Caco-2 (cell line): ENCODE measurements around the gene DHRSX. TPM values are rescaled to one million over a fixed set of nuclear protein-coding genes. Genes with fewer than 3 reads are reported as not detected.

Experiments
- BruUV-seq: library from RNA; stranded (reverse); fragments of 400-500 nt; replicated peaks from 2 replicates; lab custom pipeline; 2021; lab: Mats Ljungman, UMichigan
- CTCF ChIA-PET: fragments of 300-600 bp; sonication (Branson Sonifier 250); formaldehyde crosslinking; loops from one replicate; lab custom pipeline; 2022; ENCODE audit warnings: antibody characterized with exemption; lab: Charles Lee
- POLR2A ChIA-PET: fragments of 300-600 bp; sonication (Branson Sonifier 250); formaldehyde crosslinking; loops from one replicate; lab custom pipeline; 2022; ENCODE audit warnings: antibody characterized with exemption; lab: Charles Lee
- DNase-seq, 2 experiments: peaks; one replicate each; pipeline versions ENCODE4 v3.0.0 to v3.0.0-alpha.2; 2020 to 2022
- H3K27me3 ChIP-seq: replicated peaks from 2 replicates; pipeline ENCODE4 v1.6.0; 2011; ENCODE audit warnings: low read length; ENCODE audit not compliant: control insufficient read depth, insufficient read depth
- H3K36me3 ChIP-seq: 2 replicates; pipeline ENCODE4 v1.5.1; 2011; ENCODE audit warnings: low read length; ENCODE audit not compliant: control insufficient read depth, insufficient read depth
- H3K4me1 ChIP-seq: fragments of 250-450 bp; sonication (Bioruptor Pico); 2 replicates; pipeline ENCODE4 v1.5.1; 2020; ENCODE audit warnings: mild to moderate bottlenecking
- H3K4me3 ChIP-seq: 2 replicates; pipeline ENCODE4 v1.5.1; 2011; ENCODE audit warnings: low read depth, mild to moderate bottlenecking, control low read depth, low read length
- H3K9me3 ChIP-seq: fragments of 250-450 bp; sonication (Bioruptor Pico); 2 replicates; pipeline ENCODE4 v1.5.1; 2020; ENCODE audit warnings: mild to moderate bottlenecking, moderate library complexity
- H3K27ac Mint-ChIP-seq: one replicate; pipeline ENCODE4 v1.8.0; 2022; ENCODE audit warnings: mixed read lengths; ENCODE audit not compliant: unreplicated experiment
- H3K27me3 Mint-ChIP-seq: one replicate; pipeline ENCODE4 v1.8.0; 2022; ENCODE audit warnings: mixed read lengths; ENCODE audit not compliant: insufficient read depth, unreplicated experiment
- H3K36me3 Mint-ChIP-seq: one replicate; pipeline ENCODE4 v1.8.0; 2022; ENCODE audit warnings: mild to moderate bottlenecking, mixed read lengths; ENCODE audit not compliant: insufficient read depth, unreplicated experiment
- H3K4me1 Mint-ChIP-seq: one replicate; pipeline ENCODE4 v1.8.0; 2022; ENCODE audit warnings: low read depth, mixed read lengths; ENCODE audit not compliant: unreplicated experiment
- H3K4me3 Mint-ChIP-seq: one replicate; pipeline ENCODE4 v1.8.0; 2022; ENCODE audit warnings: mild to moderate bottlenecking, moderate library complexity, mixed read lengths; ENCODE audit not compliant: unreplicated experiment
- H3K9me3 Mint-ChIP-seq: one replicate; pipeline ENCODE4 v1.8.0; 2022; ENCODE audit warnings: mixed read lengths; ENCODE audit not compliant: unreplicated experiment
- CTCF ChIP-seq, 2 experiments: fragments of 200-600 bp in 1 of 2; IDR thresholded peaks; 1 replicate in 1 of 2; 2 replicates in 1 of 2; pipeline versions ENCODE4 v1.5.1 to v1.8.0; 2011 to 2022; ENCODE audit warnings: antibody characterized with exemption in 1 of 2, control low read depth in 1 of 2, inconsistent platforms in 1 of 2, low read depth in 1 of 2, low read length in 1 of 2, mild to moderate bottlenecking in 1 of 2, moderate library complexity in 1 of 2; ENCODE audit not compliant: insufficient read depth in 1 of 2, severe bottlenecking in 1 of 2, unreplicated experiment in 1 of 2
- intact Hi-C: fragments of 100-400 bp; cut with micrococcal nuclease; formaldehyde crosslinking; loops from one replicate; pipeline ENCODE4 v1.10.0; 2022; ENCODE audit not compliant: unreplicated experiment
- total RNA-seq: library from RNA; stranded (reverse); gene quantifications from 2 replicates; pipeline ENCODE4 v1.2.3, GENCODE V29; 2022

Gene DHRSX
- total RNA-seq, 1 experiment from 2014 or later: 64.1 TPM

- POLR2A ChIA-PET: no interaction called here
- TF ChIP-seq CTCF (IDR thresholded peaks at IDR 0.05; ENCODE audit: insufficient read depth in 1 of 2, low read depth in 1 of 2, low read length in 1 of 2, severe bottlenecking in 1 of 2, unreplicated experiment in 1 of 2): no peak
- H3K27ac Mint-ChIP-seq: no peak overlapping the region
Observed at GRCh38 chrX:2452799-2453198, 48.0 kb downstream of the DHRSX start.

GRCh38 chrX:2452317-2452784 lies 48.4 kb downstream of the DHRSX start:
- TF ChIP-seq CTCF (IDR thresholded peaks at IDR 0.05; ENCODE audit: insufficient read depth in 1 of 2, low read depth in 1 of 2, low read length in 1 of 2, severe bottlenecking in 1 of 2, unreplicated experiment in 1 of 2): no peak
- no peaks in the 10 kb centered on the region for H3K27me3 ChIP-seq
- Mint-ChIP-seq H3K27ac (no peak overlapping the region), H3K4me3 (no peak overlapping the region), H3K36me3 (peaks cover 39% of the 10 kb centered on the region), H3K27me3 (no peaks in the 10 kb centered on the region), H3K4me1 (peaks cover 16% of the 10 kb centered on the region), H3K9me3 (peaks cover 9% of the 10 kb centered on the region)
- peaks cover 4% of the 10 kb centered on the region; the same call in 1 of the 2 replicates for H3K4me1 ChIP-seq
- no peaks in the 10 kb centered on the region for H3K36me3 ChIP-seq
- no peak overlapping the region for H3K4me3 ChIP-seq
- ChIA-PET CTCF (no interaction called here), POLR2A (no interaction called here)
- no peak for DNase-seq
- no TSS peak for BruUV-seq
- no peaks in the 10 kb centered on the region for H3K9me3 ChIP-seq
- intact Hi-C loops: no loop called here

More at GRCh38 chrX:2452799-2453198, 48.0 kb downstream of the DHRSX start:
- Mint-ChIP-seq H3K36me3 (peaks cover 34% of the 10 kb centered on the region), H3K27me3 (no peaks in the 10 kb centered on the region), H3K4me3 (no peak overlapping the region), H3K4me1 (peaks cover 16% of the 10 kb centered on the region), H3K9me3 (peaks cover 9% of the 10 kb centered on the region)
- no peak overlapping the region for H3K4me3 ChIP-seq
- no TSS peak for BruUV-seq
- intact Hi-C loops: no loop called here
- H3K4me1 ChIP-seq: peaks cover 4% of the 10 kb centered on the region; the same call in 1 of the 2 replicates
- H3K36me3 ChIP-seq: no peaks in the 10 kb centered on the region
- H3K27me3 ChIP-seq: no peaks in the 10 kb centered on the region
- no peak for DNase-seq
- H3K9me3 ChIP-seq: no peaks in the 10 kb centered on the region
- CTCF ChIA-PET: no interaction called here

DNA sequence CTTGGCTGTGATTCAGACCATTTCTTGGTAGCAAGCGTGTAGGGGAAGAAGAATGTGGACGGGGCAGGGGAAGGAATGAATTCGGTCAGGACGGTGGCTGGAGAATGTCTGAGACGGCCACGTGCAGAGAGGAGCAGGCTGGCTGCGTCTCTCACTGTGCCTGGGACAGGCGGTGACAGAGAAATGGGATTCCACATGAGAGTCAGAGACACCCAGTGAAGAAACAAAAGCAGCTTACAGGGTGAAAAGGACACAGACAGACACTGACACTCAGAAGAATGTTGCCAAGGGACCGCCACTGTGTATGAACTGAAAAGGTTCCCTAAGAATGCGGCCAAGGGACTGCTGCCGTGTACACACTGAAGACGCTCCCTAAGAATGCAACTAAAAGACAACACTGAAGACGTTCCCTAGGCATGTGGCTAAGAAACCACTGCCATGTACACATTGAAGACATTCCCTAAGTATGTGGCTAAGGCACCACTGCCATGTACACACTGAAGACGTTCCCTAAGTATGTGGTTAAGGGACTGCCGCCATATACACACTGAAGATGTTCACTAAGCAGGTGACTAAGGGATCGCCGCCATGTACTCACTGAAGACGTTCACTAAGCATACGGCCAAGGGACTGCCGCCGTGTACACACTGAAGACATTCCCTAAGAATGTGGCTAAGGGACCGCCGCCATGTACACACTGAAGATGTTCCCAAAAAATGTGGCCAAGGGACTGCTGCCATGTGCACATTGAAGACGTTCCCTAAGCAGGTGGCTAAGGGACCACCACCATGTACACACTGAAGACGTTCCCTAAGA lies 49.1 kb downstream of the DHRSX start:
- CTCF ChIA-PET: no interaction called here
- POLR2A ChIA-PET: no interaction called here
- H3K4me3 Mint-ChIP-seq: no peak overlapping the region
- H3K36me3 Mint-ChIP-seq: peaks cover 43% of the 10 kb centered on the region
- Histone ChIP-seq H3K9me3 (no peaks in the 10 kb centered on the region), H3K27me3 (no peaks in the 10 kb centered on the region), H3K4me3 (no peak overlapping the region), H3K4me1 (peaks cover 4% of the 10 kb centered on the region; the same call in 1 of the 2 replicates), H3K36me3 (no peaks in the 10 kb centered on the region)
- DNase-seq: peak; percentile 28 to 57
- no TSS peak for BruUV-seq
- peaks cover 16% of the 10 kb centered on the region for H3K4me1 Mint-ChIP-seq
- H3K27ac Mint-ChIP-seq: peak overlapping the region; percentile 74
- no peak for TF ChIP-seq CTCF (IDR thresholded peaks at IDR 0.05; ENCODE audit: insufficient read depth in 1 of 2, low read depth in 1 of 2, low read length in 1 of 2, severe bottlenecking in 1 of 2, unreplicated experiment in 1 of 2)
- H3K27me3 Mint-ChIP-seq: no peaks in the 10 kb centered on the region
- H3K9me3 Mint-ChIP-seq: peaks cover 9% of the 10 kb centered on the region
- intact Hi-C loops: no loop called here
